Heart left ventricle (tissue), 13 donors: Measurements from ENCODE around the gene UBE2C.

ENCODE experiments used
- CTCF ChIP-seq, 12 donors: fragments of 200-600 bp; sonication (generic) in 4 of 12; IDR thresholded peaks; one replicate each; pipeline versions ENCODE4 v1.5.0 to v1.8.0; 2018 to 2022; ENCODE audit warnings: antibody characterized with exemption in 12 of 12, mild to moderate bottlenecking in 5 of 12
- POLR2A ChIP-seq, 2 donors: fragments of 450-650 bp; IDR thresholded peaks; one replicate each; pipeline ENCODE4 v1.6.1; 2017; ENCODE audit warnings: antibody characterized with exemption in 2 of 2, mild to moderate bottlenecking in 2 of 2, moderate library complexity in 2 of 2
- donor health status: ischemic (EF 13 %, LVEDD 7.1; RV severe dilation, severe dysfunction).
- donor health status: DM: no; HTN: yes; CAD: no.
- donor health status: DM: no; HTN: no; CAD: no.
- donor health status: ischemic (EF 25% LVEDD 6.9; RV normal size, moderate dysfunction).
- donor health status: ischemic (EF 25% LVEDD 5.7; RV mildly dilated, moderate dysfunction).
- donor health status: ischemic (EF 35%, LVEDD 5.7; RV mildly dilated, moderate dysfunction).
- donor health status: nonischemic (EF 11% LVEDD 7.7; RV severe dilation, severe dysfunction).
- donor health status: DM: yes; HTN: yes; CAD: no.
- donor health status: PGD.
- donor health status: ischemic (EF 29% LVEDD 5.4; RV normal size, mild dysfunction).
- donor health status: nonischemic (EF 23%, LVEDD 6.1; RV moderate dilation, normal function).

DNA sequence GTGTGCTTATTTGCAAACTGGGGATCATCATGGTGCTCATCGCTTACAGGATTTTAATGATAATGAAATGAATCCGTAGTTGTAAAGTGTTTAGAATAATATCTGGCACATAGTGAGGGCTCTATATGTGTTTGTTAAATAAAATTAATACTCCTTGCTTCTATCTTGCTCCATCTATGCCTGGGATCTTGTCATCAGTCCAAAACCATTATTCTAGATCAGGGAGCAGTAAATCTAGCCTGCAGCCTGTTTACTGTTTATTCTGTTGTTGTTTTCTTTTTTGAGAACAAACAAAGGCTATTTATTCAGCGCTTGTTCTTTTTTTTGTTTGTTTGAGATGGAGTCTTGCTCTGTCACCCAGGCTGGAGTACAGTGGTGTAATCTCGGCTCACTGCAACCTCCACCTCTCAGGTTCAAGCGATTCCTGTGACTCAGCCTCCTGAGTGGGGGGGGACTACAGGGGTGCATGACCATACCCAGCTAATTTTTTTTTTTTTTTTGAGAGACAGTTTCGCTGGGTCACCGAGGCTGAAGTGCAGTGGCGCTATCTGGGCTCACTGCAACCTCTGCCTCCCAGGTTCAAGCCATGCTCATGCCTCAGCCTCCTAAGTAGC lies 36.6 kb downstream of the UBE2C start:
- TF ChIP-seq CTCF (IDR thresholded peaks at IDR 0.05) (no peak), POLR2A (IDR thresholded peaks at IDR 0.05) (no peak)
